Stimulated activated CD8-positive, alpha-beta memory T cell treated with anti-CD3 and anti-CD28 coated beads, Interleukin-15, amount 100 ng/mL, for 1 hour (primary cell): ENCODE data around the gene PIGB.
"Not testable (repeated sequence)": the region's sequence is repeated elsewhere in the genome, so short reads cannot be mapped to it uniquely, and the experiment has no call there.

Experiments used
- DNase-seq: peaks from one replicate; pipeline ENCODE4 v3.0.0-alpha.2; 2020; ENCODE audit warnings: low read depth

The PIGB gene

GRCh38 chr15:55302801-55303200 is 16.2 kb upstream of the PIGB start:
- DNase-seq: not testable (repeated sequence)

- no peak for DNase-seq
These were observed 665 bp downstream of the PIGB start for GRCh38 chr15:55319537-55320237.

DNA sequence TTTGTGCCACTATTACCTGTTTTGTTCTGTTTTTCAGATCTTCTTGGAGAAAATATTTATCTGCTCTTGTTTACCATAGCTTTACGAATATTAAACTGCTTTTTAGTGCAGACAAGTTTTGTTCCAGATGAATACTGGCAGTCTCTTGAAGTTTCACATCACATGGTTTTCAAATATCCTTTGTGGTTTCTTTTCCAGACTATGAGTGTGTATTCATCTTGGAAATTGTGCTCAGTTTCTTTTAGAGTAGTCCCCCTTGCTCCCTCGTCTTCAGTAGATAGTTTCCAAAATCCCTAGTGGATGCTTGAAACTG is 1.2 kb downstream of the PIGB start:
- DNase-seq: no peak

DNA sequence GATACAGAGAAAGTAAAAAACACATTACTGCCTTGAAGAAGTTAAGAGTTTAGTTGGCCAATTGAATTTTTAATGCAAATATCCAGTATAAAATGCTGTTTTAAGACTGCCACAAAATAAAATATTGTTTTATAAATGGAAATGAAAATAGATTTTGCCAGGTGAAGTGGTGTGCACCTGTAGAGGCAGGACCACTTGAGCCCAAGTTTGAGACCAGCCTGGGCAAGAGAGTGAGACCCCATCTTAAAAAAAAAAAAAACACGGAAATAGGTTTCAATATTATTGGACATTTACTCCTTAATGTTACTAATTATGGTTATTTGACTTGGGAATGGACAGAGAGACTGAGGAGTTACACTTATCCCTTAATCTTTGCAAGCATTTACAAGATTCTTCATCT is 1.9 kb downstream of the PIGB start:
- no peak for DNase-seq

GRCh38 chr15:55322467-55322866 is 3.4 kb downstream of the PIGB start:
- DNase-seq: no peak

GRCh38 chr15:55327387-55327786 is 8.4 kb downstream of the PIGB start:
- DNase-seq: no peak

DNA sequence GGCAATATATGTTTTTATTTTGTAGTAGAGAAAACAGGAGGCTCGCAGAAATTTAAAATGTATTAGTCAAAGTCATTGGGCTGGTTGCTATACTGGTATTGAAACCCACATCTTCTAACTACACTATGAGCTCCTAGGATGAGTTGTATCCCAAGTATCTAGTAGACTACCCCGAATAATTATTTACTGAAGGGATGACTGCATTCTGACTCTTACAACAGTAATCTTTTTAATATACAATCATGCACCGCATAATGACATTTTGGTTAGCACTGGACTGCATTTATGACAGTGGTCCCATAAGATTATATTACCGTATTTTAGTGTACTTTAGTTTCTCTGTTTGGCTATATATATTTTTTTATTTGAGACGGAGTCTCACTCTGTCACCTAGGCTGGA is 15.3 kb downstream of the PIGB start:
- no peak for DNase-seq

DNA sequence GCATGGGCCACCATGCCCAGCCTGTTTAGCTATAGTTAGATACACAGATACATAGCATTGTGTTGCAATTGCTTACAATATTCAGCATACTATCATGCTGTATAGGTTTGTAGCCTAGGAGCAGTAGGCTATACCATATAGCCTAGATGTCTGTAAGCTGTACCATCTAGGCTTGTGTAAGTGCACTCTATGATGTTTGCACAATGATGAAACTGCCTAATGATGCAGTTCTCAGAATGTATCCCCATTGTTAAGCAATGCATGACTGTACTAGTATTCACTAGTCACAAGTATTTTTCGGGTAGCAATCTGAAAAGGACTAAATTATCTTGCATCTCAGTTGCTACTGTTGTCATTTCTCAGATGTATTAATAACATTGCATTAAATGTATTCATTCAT is 16.0 kb downstream of the PIGB start:
- no peak for DNase-seq

GRCh38 chr15:55337160-55337559 is 18.1 kb downstream of the PIGB start:
- DNase-seq: no peak

GRCh38 chr15:55343168-55343567 is 24.1 kb downstream of the PIGB start:
- no peak for DNase-seq

DNA sequence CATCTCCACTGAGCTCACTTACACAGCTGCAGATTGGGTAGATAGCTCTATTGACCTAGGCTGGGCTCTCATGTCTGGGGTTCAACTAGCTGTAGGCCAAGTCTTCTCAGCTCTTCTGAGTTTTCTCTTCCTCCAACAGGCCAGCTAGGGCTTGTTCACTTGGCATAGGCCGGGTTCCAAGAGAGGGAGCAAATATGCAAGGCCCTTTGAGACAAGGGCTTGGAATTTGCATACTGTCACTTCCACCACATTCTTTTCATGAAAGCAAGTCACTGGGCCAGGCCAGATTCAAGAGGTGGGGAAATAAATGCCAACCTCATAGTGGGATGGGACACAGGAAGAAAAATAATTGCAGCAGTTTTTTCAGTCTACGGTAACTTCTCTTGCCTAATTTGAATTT is 25.2 kb downstream of the PIGB start:
- no peak for DNase-seq

DNA sequence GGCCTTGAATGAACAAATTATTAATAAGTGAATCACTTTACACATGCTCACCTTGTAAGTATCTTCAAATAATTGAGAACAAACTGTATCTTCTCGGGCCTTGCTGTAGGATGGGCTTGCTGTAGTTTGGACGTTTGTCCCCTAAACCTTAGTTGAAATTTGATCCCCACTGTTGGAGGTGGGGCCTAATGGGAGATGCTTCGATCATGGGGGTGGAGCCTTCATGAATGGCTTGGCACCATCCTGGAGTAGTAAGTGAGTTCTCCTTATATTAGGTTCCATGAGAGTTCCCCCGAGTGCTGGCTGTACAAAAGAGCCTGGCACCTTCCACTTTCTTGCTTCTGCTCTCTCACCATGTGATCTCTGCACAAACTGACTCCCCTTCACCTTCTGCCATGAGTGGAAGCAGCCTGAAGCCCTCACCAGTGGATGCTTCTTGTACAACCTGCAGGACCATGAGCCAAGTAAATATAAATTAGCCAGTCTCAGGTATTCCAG is 29.3 kb downstream of the PIGB start:
- no peak for DNase-seq

DNA sequence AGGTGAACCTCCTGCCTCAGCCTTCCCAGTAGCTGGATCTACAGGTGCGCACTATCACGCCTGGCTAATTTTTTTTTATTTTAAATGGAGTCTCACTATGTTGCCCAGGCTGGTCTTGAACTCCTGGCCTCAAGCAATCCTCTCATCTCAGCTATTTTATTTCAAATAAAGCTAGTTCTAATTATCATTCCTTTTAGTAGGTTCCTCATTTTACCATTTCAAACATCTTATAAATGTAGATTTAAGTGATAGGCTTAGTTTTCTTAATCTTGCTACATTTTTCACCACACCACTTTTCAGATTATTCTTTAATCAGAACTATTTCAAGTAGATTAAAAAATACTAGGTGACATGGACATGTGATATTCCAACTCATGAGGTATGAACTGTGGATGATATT is 30.3 kb downstream of the PIGB start:
- DNase-seq: no peak

DNA sequence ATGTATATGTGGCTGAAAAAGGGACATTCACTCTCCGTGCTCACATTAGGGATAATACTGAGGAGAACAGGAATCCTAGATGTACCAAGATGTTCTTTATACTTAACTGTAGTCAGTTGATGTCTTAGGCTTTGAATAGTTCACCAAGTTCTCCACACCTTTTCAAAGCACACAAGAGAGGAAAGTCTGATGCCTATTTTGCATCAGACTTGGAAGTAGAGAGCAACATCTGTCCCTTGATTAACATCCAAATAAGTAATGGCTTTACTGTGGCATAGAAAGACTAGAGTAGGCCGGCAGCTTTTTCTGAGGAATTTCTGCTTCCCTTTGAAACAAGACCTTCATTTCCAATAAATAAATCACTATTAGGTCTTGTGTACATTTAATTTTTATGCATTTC is 34.0 kb downstream of the PIGB start:
- DNase-seq: no peak

- DNase-seq: no peak
These were observed 38.1 kb downstream of the PIGB start for GRCh38 chr15:55356985-55357585.

GRCh38 chr15:55357774-55358173 is 38.8 kb downstream of the PIGB start:
- no peak for DNase-seq

DNA sequence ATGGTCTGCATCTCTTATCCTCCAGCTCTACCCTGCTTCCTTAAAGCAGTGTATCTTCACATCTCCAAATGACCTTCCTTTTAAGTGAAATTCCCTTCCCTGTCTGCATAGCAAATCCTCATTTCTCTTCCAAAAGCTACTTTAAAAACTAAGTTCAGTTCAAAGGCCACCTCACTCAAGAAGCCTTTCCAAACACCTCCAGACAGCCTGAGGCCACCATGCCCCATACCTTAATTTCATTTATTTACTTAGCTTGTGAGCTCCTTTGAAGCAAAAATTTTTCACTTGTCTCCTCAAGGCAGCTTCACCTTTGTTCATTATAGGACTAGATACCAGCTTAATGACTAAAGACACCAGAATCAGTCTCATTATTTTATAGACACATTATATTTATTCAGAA is 39.4 kb downstream of the PIGB start:
- no peak for DNase-seq

DNA sequence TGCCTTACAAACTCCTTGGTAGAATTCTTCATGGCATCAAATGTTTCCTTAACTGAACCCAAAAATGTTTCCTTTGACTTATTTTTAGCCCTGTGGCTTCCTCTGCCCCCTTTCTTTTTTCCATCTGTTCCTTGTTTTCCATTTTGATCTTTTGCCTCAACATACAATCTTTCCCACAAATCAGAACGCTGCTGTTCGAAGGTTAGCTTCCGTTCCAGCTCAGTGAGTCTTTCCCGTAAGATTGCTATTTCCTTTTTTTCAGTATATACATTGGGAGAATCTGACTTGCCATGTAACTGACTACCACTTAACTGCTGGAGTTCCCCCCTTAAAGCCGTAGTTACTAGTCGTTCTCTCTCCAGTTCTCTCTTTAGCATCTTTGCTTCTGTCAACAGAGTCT is 41.2 kb downstream of the PIGB start:
- DNase-seq: no peak

DNA sequence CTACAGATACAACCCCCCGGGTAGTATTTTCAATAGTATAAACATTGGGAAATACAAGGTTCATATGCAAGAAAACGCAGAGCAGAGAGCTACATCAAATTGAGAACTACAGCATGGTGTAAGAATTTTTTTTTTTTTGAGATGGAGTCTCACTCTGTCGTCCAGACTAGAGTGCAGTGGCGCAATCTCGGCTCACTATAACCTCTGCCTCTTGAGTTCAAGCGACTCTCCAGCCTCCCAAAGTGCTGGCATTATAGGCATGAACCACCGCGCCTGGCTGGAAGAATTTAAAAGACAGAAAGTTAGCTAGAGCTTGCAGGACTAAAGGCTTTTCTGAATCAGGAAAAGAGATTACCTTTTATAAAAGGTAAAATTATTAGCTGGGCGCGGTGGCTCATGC is 42.0 kb downstream of the PIGB start:
- no peak for DNase-seq

- no peak for DNase-seq
These were observed 43.6 kb downstream of the PIGB start for GRCh38 chr15:55362641-55363040.

GRCh38 chr15:55366981-55367380 is 48.0 kb downstream of the PIGB start:
- no peak for DNase-seq

GRCh38 chr15:55372701-55373440 is 53.8 kb downstream of the PIGB start:
- DNase-seq: no peak

GRCh38 chr15:55379095-55379494 is 60.1 kb downstream of the PIGB start:
- DNase-seq: no peak

- DNase-seq: no peak
These were observed 62.6 kb downstream of the PIGB start for GRCh38 chr15:55381595-55381994.
